NCI-H748 treated with DMSO at 0.1 percent for 48 hours (cell line): ENCODE results near the gene PRAF2.

Experiments
- DNase-seq: peaks from one replicate; lab custom pipeline; 2025; lab: John Stamatoyannopoulos, UW

The PRAF2 gene

DNA sequence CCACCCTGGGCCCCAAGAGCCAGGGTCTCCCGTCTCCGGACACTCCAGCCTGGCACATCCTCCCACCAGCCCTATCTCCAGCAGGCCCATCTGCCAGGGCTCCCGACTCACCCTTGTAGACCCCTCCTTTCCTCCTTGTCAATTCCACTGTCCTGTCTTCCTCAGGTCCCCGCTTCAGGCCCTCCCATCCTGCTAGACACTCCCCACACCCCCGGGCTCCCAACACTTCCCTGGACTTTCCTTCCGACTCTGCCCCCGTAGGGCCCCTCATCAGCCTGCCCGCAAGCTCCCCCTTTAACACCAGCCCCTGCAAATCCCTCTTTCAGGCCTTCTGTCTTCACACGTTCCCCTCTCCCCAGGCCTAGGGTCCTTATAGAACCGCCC lies 1.1 kb downstream of the PRAF2 start:
- no peak for DNase-seq

DNA sequence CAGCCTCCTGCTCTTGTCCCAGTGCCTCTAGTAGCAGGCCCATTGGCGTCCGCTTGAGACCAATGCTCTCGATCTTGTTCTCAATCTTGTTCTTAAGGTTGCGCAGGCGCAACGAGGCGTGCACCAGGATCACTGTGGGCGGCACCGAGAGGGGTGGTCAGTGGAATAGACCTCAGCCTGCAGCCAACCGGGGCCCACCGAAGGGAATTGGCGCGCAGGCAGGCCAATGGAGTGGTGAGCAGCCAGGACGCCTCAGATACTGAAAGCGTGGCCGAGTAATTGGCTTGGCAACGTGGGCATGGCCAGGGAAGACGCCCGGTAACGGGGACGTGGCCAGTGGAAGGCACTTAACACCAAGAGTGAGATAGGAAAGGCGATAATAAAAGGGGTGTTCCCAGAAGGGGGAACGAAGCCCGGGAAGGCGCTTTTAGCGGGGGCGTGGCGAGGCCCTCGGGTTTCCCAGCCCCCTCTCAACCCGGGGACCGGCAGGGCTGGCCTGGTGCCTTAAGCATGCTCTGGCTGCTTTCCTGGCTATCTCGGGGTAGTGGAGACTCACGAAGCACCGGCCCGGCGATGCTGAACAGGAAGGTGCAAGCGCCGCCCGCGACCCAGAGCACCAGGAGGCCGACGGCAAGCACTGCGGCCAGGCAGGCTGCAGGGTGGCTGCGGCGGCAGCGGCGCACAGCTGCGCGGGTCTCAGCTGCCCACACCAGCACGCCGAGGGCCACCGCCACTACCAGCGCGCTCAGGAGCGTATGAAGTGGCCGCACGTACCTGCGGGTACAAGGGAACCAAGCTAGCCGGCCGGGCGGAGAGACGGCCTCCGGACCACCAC lies 1.7 kb downstream of the PRAF2 start:
- DNase-seq, result no peak

DNA sequence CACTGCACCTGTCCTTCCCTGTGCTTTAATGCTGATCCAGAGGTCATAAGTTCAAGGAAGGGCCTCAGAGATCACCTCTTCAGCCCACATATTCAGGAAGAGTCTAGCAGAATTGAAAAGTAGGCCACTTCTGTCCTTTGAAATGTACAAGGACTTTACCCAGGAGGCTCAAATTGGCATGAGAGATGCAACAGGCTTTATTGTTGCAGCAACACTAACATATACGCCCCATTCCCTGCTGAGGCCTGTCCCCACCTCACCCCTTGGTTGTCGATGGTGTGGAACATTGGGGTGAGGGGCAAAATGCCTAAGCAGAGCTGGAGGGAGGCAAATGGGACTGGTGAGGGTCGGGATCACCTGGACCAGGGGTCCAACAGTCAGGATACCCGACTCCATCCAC lies 2.8 kb downstream of the PRAF2 start:
- no peak for DNase-seq

GRCh38 chrX:49069038-49069437 lies 4.8 kb downstream of the PRAF2 start:
- DNase-seq, result no peak

DNA sequence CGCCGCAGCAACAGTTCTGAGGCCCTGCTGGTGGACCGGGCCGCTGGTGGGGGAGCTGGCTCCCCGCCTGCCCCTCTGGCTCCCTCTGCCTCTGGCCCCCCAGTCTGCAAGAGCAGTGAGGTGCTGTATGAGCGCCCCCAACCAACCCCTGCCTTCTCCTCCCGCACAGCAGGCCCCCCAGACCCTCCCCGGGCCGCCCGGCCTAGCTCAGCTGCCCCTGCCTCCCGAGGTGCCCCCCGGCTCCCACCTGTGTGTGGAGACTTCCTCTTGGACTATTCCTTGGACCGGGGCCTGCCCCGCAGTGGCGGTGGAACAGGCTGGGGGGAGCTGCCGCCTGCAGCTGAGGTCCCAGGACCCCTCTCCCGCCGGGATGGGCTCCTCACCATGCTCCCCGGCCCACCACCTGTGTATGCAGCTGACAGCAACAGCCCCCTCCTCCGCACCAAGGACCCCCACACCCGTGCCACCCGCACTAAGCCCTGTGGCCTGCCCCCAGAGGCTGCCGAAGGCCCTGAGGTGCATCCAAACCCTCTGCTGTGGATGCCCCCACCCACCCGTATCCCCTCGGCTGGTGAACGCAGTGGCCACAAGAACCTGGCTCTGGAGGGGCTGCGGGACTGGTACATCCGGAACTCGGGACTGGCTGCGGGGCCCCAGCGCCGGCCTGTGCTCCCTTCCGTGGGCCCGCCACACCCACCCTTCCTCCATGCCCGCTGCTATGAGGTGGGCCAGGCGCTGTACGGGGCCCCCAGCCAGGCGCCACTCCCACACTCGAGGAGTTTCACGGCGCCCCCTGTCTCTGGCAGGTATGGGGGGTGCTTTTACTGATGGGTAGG lies 6.3 kb downstream of the PRAF2 start:
- no peak for DNase-seq

GRCh38 chrX:49066690-49067089 lies 7.1 kb downstream of the PRAF2 start:
- no peak for DNase-seq

GRCh38 chrX:49066278-49066677 lies 7.5 kb downstream of the PRAF2 start:
- DNase-seq, result no peak

DNA sequence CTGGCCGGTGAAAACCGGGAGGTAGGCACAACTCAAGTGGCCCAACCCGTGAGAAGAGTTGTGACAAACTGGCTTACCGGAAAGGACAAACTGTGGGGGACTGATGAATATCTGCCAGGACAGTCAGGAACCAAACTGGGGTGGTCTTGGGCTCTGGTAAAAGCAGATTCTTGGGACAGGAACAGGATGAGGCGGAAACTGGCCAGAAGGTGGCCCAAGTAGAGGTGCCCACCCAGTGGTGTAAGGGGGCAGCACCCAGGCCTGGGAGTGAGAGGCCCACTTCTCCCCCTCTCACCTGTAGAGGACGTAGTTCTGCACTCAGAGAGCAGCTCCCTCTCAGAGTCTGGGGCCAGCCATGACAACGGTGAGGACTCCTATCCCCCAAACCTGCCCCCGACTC lies 9.1 kb downstream of the PRAF2 start:
- no peak for DNase-seq

- no peak for DNase-seq
Measured at GRCh38 chrX:49064303-49064702, 9.5 kb downstream of the PRAF2 start.

- no peak for DNase-seq
Measured at GRCh38 chrX:49063715-49064114, 10.1 kb downstream of the PRAF2 start.

DNA sequence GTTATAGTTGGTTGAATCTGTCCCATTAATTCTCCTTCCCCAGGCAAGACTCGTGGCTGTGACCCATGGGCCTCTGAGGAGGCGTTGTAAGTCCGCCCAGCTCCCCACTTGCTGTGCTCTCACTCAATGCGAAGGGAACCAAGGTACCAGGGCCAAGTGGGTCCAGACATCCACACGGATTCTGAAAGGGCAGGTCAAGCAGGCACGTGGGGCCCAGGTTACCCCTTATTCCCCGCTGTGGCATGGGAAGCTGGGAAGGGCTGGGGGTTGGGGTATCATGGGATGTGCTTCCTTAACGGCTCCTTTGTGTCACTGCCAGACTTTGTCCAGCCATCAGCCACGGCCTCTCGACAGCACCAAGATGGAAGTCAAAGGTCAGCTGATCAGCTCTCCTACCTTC lies 11.9 kb downstream of the PRAF2 start:
- DNase-seq, result no peak

- no peak for DNase-seq
Measured at GRCh38 chrX:49061490-49061889, 12.3 kb downstream of the PRAF2 start.

- DNase-seq, result no peak
Measured at GRCh38 chrX:49060914-49061313, 12.9 kb downstream of the PRAF2 start.

GRCh38 chrX:49059681-49060085 lies 14.1 kb downstream of the PRAF2 start:
- no peak for DNase-seq

GRCh38 chrX:49059201-49059600 lies 14.6 kb downstream of the PRAF2 start:
- no peak for DNase-seq

DNA sequence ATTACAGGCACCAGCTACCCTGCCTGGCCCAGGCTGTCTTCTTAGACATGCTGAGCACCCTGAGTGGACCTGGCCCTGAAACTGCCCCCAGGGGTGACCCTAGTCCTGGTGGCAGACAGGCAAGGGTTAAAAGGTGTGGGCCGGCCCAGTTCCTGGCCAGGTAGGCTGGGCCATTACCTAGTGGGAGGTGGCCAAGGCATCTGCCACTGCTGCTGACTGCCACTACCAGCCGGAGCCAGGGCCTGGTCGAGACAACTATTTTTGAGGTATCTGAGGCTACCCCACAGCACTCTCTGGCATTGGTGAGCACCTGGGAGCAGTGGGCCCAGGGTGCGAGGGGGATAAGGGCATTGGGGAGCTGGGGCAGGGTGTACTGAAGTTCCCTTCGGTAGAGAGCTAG lies 15.0 kb downstream of the PRAF2 start, which contains the start of gene CCDC120:
Gene CCDC120, plus strand, starts transcription at position 206 of the 400 bp plus-strand sequence. CDS start 3,043 bp downstream, outside the sequence.
- DNase-seq, result no peak

DNA sequence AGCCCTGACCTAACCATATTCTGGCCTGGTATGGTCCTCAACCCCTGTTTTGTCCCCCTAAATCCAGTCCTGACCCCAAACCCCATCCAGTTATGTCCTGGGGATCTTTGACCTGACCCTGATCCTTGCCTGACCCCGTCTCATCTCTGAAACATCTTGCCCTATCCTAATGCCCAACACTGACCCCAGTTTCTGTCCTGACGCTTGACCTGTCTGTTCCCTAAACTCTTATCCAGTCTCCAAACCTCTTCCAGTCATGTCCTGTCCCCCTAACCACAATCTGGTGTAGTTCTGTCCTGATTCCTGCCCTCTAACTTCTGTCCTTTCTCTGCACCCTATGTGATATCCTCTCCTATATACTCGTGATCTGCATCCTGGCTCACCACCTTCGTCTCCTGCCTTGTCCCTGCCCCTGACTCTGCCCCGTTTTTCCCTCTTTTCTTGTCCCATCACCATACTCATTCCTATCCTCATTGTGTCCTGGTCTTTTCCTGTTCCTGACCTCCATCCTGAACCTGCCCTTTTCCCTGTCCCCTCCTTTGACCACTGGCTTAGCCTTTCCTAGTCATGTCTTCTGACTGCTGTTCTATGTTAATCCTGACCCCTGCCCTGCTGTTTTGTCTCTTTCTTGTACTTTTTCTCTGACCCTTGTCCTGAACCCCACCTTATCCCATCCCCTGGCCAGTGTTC lies 19.6 kb downstream of the PRAF2 start:
- DNase-seq, result no peak

GRCh38 chrX:49053223-49054072 lies 20.4 kb downstream of the PRAF2 start:
- peak; percentile 54 for DNase-seq

GRCh38 chrX:49043987-49044281 lies 29.9 kb downstream of the PRAF2 start:
- no peak for DNase-seq

GRCh38 chrX:49043220-49043986 lies 30.4 kb downstream of the PRAF2 start, which contains the start of gene TFE3:
Gene TFE3, minus strand, starts transcription at chrX:49043357. Its CDS starts 131 bp downstream, at chrX:49043226.
- DNase-seq, result peak; percentile 94
